Neural cell (in vitro differentiated cells): ENCODE data around the gene UTP3.

ENCODE experiments used
- CTCF ChIP-seq: fragments of 450-650 bp; IDR thresholded peaks from 2 replicates; pipeline ENCODE4 v1.5.1; 2014; ENCODE audit warnings: antibody characterized with exemption, mild to moderate bottlenecking, moderate library complexity; ENCODE audit not compliant: poor library complexity, severe bottlenecking
- EP300 ChIP-seq: fragments of 450-650 bp; conservative IDR thresholded peaks from 2 replicates; pipeline ENCODE4 v1.6.1; 2014; ENCODE audit warnings: antibody characterized with exemption, mild to moderate bottlenecking, moderate library complexity; ENCODE audit not compliant: poor library complexity, severe bottlenecking
- POLR2AphosphoS5 ChIP-seq: IDR thresholded peaks from 2 replicates; pipeline ENCODE4 v1.6.1; 2012
- REST ChIP-seq: IDR thresholded peaks from 2 replicates; pipeline ENCODE4 v1.6.1; 2012; ENCODE audit warnings: borderline replicate concordance
- SMC3 ChIP-seq: fragments of 450-650 bp; conservative IDR thresholded peaks from 2 replicates; pipeline ENCODE4 v1.6.1; 2014; ENCODE audit warnings: antibody characterized with exemption, mild to moderate bottlenecking, moderate library complexity; ENCODE audit not compliant: poor library complexity
- TAF1 ChIP-seq: IDR thresholded peaks from 2 replicates; pipeline ENCODE4 v1.6.1; 2012; ENCODE audit warnings: low read depth

- TF ChIP-seq TAF1, result no peak
- TF ChIP-seq EP300, result no peak
- TF ChIP-seq REST, result peak; percentile 10
- TF ChIP-seq CTCF, result no peak
- TF ChIP-seq SMC3, result peak; percentile 39
- TF ChIP-seq POLR2AphosphoS5, result no peak
Measured at GRCh38 chr4:70705183-70706043, 17.1 kb downstream of the UTP3 start.
